ENCODE measurements around the gene CDC37L1.
"Not testable (repeated sequence)": the region's sequence is repeated elsewhere in the genome, so short reads cannot be mapped to it uniquely, and the experiment has no call there.

Gene CDC37L1

DNA sequence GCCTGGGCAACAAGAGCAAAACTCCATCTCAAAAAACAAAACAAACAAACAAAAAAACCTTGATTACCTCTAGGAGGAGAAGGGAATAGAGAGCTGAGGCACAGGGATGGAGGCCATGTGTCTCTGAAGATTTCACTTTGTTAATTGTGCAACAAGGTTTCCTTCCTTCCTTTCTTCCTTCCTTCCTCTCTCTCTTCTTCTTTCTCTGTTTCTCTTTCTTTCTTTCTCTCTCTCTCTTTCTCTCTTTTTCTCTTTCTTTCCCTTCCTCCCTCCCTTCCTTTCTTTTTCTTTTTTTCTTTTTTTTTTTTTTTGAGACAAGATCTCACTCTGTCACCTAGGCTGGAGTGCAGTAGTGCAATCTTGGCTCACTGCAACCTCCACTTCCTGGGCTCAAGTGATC is 75.2 kb downstream of the CDC37L1 start:
- not testable (repeated sequence) for DNase-seq (ENCODE audit: low spot score)

DNA sequence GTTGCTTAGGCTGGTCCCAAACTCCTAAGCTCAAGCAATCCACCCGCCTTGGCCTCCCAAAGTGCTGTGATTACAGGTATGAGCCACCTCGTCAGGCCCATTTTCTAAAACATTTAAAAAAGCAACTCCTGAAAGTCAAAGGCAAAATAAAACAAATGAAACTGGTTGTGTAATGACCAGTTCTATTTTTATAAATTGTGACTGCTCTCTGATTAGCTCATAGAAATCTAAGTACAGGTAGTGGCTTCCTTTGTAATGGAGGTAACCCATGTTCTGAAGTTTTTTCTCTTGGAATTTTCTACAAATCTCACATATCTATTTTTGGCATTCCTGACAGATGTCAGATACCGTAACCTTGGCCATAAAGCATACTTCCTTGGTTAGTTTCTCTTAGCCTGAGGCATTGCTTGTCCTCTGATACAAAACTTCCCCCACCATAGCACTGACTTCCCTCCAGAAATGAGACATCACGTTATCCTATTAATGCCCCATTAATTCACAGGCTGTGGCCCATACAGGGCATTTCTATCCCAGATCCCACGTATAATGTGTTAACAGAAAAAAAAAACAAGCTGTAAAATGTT is 75.7 kb downstream of the CDC37L1 start:
- DNase-seq (ENCODE audit: low spot score) = no peak

DNA sequence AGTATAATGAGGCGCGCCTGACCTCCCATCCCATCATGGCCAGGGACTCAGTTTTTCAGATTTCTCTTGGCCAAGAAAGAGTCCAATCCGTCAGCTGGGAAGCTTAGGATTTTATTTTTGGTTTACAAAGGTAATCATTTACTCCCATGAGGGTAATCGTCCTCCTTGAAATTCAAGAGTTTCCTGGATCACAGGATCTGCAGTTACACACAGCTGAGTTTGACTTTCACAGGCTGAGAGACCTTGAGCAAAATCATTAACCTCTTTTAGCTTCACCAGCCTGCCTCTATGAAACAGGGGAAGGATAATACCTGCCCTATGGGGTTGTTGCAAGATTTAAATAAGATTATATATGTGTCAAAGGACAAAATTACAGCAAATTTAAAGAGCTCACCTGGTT is 77.1 kb downstream of the CDC37L1 start:
- no peak for DNase-seq (ENCODE audit: low spot score)

All from HuH-7 (cell line).